ENCODE results near the gene OAS2. TPM values are rescaled to one million over a fixed set of nuclear protein-coding genes. Genes with fewer than 3 reads are reported as not detected.

Gene OAS2
- total and polyA plus RNA-seq, 10 donors = 21.0 to 71.4 (median 43.3) TPM

- Histone ChIP-seq H3K4me3 (no peak overlapping the region), H3K4me1 (no peaks in the 10 kb centered on the region), H3K27ac (no peak overlapping the region), H3K9me3 (no peaks in the 10 kb centered on the region), H3K36me3 (no peaks in the 10 kb centered on the region), H3K27me3 (replicated peaks in 1 of 7) (no peaks in the 10 kb centered on the region)
- DNase-seq = no peak
- intact Hi-C loops (cut with DNase I; ENCODE audit: low total_unique reads) = no loop called here
- 47 to 69% (median 62%) methylated on average over 4 of the region's 4 CpGs for WGBS, 5 donors
- TF ChIP-seq CTCF (IDR thresholded peaks at IDR 0.05 in 8 of 11, conservative IDR thresholded peaks at IDR 0.05 in 3 of 11) (no peak), POLR2A (IDR thresholded peaks at IDR 0.05) (no peak), POLR2AphosphoS5 (IDR thresholded peaks at IDR 0.05) (no peak)
Observed at GRCh38 chr12:113019025-113019424, 40.7 kb downstream of the OAS2 start.

- 83 to 95% (median 86%) methylated on average over 1 of the region's 1 CpG for WGBS, 5 donors
- no peak overlapping the region for H3K27ac ChIP-seq
- DNase-seq = no peak
- no peaks in the 10 kb centered on the region for H3K4me1 ChIP-seq
- intact Hi-C loops (cut with DNase I; ENCODE audit: low total_unique reads) = no loop called here
- H3K27me3 ChIP-seq (replicated peaks in 1 of 7) = no peaks in the 10 kb centered on the region
- H3K9me3 ChIP-seq = no peaks in the 10 kb centered on the region
- TF ChIP-seq CTCF (IDR thresholded peaks at IDR 0.05 in 8 of 11, conservative IDR thresholded peaks at IDR 0.05 in 3 of 11) (no peak), POLR2A (IDR thresholded peaks at IDR 0.05) (no peak), POLR2AphosphoS5 (IDR thresholded peaks at IDR 0.05) (no peak)
- H3K36me3 ChIP-seq = no peaks in the 10 kb centered on the region
- no peak overlapping the region for H3K4me3 ChIP-seq
Observed at GRCh38 chr12:113021500-113021899, 43.2 kb downstream of the OAS2 start.

- H3K4me3 ChIP-seq = no peak overlapping the region
- TF ChIP-seq POLR2A (IDR thresholded peaks at IDR 0.05) = no peak
- no peak for TF ChIP-seq CTCF (IDR thresholded peaks at IDR 0.05 in 8 of 11, conservative IDR thresholded peaks at IDR 0.05 in 3 of 11)
- TF ChIP-seq POLR2AphosphoS5 (IDR thresholded peaks at IDR 0.05) = no peak
- H3K36me3 ChIP-seq = no peaks in the 10 kb centered on the region
- H3K4me1 ChIP-seq = no peaks in the 10 kb centered on the region
- no peak overlapping the region for H3K27ac ChIP-seq
- 69 to 77% (median 77%) methylated on average over 3 of the region's 3 CpGs for WGBS, 5 donors
- intact Hi-C loops (cut with DNase I; ENCODE audit: low total_unique reads) = no loop called here
- no peaks in the 10 kb centered on the region for H3K9me3 ChIP-seq
- no peaks in the 10 kb centered on the region for H3K27me3 ChIP-seq (replicated peaks in 1 of 7)
- no peak for DNase-seq
Observed at GRCh38 chr12:113022563-113023297, 44.4 kb downstream of the OAS2 start.

- Histone ChIP-seq H3K27me3 (replicated peaks in 1 of 7) (no peaks in the 10 kb centered on the region), H3K4me1 (peaks cover 0 to 9% (median 2%) of the 10 kb centered on the region in 6 donors), H3K4me3 (no peak overlapping the region), H3K9me3 (no peaks in the 10 kb centered on the region), H3K27ac (no peak overlapping the region), H3K36me3 (no peaks in the 10 kb centered on the region)
- intact Hi-C loops (cut with DNase I; ENCODE audit: low total_unique reads) = no loop called here
- DNase-seq = no peak
- TF ChIP-seq POLR2AphosphoS5 (IDR thresholded peaks at IDR 0.05) (no peak), POLR2A (IDR thresholded peaks at IDR 0.05) (no peak), CTCF (IDR thresholded peaks at IDR 0.05 in 8 of 11, conservative IDR thresholded peaks at IDR 0.05 in 3 of 11) (no peak)
- 32 to 44% (median 37%) methylated on average over 4 of the region's 4 CpGs for WGBS, 5 donors
Observed at GRCh38 chr12:113027726-113028125, 49.4 kb downstream of the OAS2 start.
